Parathyroid adenoma (tissue), 2 donors: ENCODE data around the gene AKT2.

Experiments
- H2AFZ ChIP-seq: fragments of 300-600 bp; sonication (generic); one replicate; pipeline ENCODE4 v1.7.0; 2017; ENCODE audit warnings: antibody characterized with exemption, mild to moderate bottlenecking
- H3K27ac ChIP-seq: fragments of 300-600 bp; sonication (generic); one replicate; pipeline ENCODE4 v1.7.0; 2017
- H3K27me3 ChIP-seq: fragments of 300-600 bp; sonication (generic); one replicate; pipeline ENCODE4 v1.7.0; 2017; ENCODE audit warnings: low read length; ENCODE audit not compliant: control insufficient read depth, insufficient read depth
- H3K36me3 ChIP-seq: fragments of 300-600 bp; sonication (generic); one replicate; pipeline ENCODE4 v1.7.0; 2017; ENCODE audit warnings: low read length; ENCODE audit not compliant: control insufficient read depth, insufficient read depth
- H3K4me1 ChIP-seq: fragments of 300-600 bp; sonication (generic); one replicate; pipeline ENCODE4 v1.7.0; 2017; ENCODE audit warnings: control low read depth
- H3K4me2 ChIP-seq: fragments of 300-600 bp; sonication (generic); one replicate; pipeline ENCODE4 v1.7.0; 2017; ENCODE audit warnings: low read length
- H3K4me3 ChIP-seq: fragments of 300-600 bp; sonication (generic); one replicate; pipeline ENCODE4 v1.7.0; 2017; ENCODE audit warnings: low read depth, low read length
- H3K79me2 ChIP-seq: fragments of 300-600 bp; sonication (generic); one replicate; pipeline ENCODE4 v1.7.0; 2017; ENCODE audit warnings: control low read depth
- H3K9ac ChIP-seq: fragments of 300-600 bp; sonication (generic); one replicate; pipeline ENCODE4 v1.7.0; 2017; ENCODE audit warnings: mild to moderate bottlenecking
- H3K9me3 ChIP-seq: fragments of 300-600 bp; sonication (generic); one replicate; pipeline ENCODE4 v1.7.0; 2017; ENCODE audit warnings: low read length; ENCODE audit not compliant: control insufficient read depth
- TF ChIP-seq, protein P1 (sequence below): fragments of 300-600 bp; sonication (generic); IDR thresholded peaks from one replicate; pipeline ENCODE4 v1.7.0; 2017; ENCODE audit warnings: antibody characterized with exemption, mild to moderate bottlenecking
- donor health status: primary hyperparathyroidism.

The AKT2 gene

DNA sequence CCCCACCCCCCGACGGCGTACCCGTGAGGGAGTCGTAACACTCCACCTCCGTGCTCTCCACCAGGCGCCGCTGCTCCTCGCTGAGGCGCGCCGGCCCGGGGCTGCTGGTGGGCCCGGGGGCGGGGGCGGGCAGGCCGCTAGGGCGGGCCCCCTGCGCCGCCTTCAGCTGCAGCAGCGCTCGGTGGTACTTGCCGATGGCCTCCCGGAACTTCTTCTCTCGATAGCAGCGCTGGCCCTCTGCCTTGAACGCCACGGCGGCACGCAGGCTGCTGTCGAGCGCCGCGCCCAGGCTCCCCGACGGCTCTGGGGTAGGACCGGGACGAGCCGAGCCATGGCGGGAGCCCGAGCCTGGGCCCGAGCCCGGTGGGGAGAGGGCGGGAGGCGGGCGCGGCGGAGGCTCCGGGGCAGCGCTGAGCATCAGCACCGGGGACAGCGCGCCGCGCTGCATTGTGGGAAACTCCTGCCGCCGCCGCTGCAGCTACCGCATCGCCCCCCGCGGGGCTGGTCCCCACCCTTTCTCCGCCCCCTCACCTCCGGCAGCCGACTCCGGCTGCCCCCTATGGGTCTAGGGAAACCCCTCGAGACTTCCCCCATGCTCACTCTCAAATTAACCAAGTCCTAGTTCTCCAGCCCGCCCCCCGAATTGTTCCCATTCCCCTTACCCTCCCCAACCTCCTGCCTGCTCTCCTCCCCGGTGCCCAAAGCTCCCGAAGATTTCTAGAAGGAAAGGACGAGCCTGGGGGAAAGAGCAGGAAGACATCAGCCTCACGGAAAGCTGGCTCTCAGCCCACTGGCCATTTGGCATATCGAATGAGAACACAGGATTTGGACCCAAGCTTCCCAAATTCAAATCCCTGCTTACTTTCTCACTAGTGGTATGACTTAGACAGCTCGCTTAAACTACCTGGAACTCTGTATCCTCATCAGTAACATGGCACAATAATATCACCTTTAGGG, 66.9 kb downstream of the AKT2 start, which contains the start of gene TTC9B:
Gene TTC9B (minus strand): TSS at position 451 of the 957 bp plus-strand sequence. CDS start 3 bp downstream, at position 448.
- H3K79me2 ChIP-seq: no peaks in the 10 kb centered on the region
- peak within 1 kb of the TSS; percentile 29 for H3K27ac ChIP-seq
- H3K4me2 ChIP-seq: peak within 1 kb of the TSS; percentile 65
- H3K9me3 ChIP-seq: no peaks in the 10 kb centered on the region
- no peak within 1 kb of the TSS for H3K9ac ChIP-seq
- no peaks in the 10 kb centered on the region for H3K36me3 ChIP-seq
- peak within 1 kb of the TSS; percentile 26 for H3K4me3 ChIP-seq
- H3K4me1 ChIP-seq: peaks cover 4% of the 10 kb centered on the region
- H2AFZ ChIP-seq: peak within 1 kb of the TSS; percentile 86
- H3K27me3 ChIP-seq: no peaks in the 10 kb centered on the region
- TF ChIP-seq, protein P1, sequence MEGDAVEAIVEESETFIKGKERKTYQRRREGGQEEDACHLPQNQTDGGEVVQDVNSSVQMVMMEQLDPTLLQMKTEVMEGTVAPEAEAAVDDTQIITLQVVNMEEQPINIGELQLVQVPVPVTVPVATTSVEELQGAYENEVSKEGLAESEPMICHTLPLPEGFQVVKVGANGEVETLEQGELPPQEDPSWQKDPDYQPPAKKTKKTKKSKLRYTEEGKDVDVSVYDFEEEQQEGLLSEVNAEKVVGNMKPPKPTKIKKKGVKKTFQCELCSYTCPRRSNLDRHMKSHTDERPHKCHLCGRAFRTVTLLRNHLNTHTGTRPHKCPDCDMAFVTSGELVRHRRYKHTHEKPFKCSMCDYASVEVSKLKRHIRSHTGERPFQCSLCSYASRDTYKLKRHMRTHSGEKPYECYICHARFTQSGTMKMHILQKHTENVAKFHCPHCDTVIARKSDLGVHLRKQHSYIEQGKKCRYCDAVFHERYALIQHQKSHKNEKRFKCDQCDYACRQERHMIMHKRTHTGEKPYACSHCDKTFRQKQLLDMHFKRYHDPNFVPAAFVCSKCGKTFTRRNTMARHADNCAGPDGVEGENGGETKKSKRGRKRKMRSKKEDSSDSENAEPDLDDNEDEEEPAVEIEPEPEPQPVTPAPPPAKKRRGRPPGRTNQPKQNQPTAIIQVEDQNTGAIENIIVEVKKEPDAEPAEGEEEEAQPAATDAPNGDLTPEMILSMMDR: no peak

DNA sequence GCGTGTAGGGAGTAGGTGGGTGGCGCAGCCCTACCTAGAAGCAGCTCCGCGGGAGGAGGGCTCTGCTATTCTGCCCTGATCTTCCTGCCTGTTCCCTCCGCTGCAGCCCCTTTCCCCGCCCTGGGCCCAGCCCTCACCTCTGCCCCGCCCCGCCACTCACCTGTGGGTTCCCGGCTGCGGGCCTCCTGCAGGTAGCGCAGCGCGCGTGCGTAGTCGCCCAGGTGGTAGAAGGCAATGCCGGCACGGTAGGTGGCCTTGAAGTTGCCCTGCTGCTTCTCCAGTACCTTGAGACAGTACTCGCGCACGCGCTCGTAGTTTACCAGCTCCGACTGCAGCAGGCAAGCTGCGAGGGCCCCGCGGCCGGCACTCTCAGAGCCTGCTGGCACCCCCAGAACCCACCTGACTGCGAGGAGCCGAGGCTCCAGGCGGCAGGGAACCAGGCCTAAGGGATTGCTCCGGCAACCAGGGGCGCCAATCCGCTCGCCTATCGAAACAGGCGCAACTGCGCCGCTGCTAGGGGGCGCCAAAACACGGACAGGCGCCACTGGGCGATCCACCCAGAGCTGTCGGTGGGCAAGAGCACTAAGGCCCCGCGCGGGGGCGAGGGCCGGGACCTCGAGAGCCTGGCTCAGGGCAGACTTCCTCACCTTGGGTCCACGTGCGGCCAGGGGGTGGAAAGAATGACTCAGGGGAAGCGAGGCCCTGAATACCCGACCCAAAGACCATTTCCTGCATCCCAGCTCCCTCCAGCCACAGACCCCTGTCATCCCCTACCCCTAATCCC, 67.9 kb downstream of the AKT2 start:
- H3K9me3 ChIP-seq: no peaks in the 10 kb centered on the region
- TF ChIP-seq, protein P1: peak; percentile 56
- H3K4me1 ChIP-seq: peaks cover 4% of the 10 kb centered on the region
- peak overlapping the region; percentile 86 for H2AFZ ChIP-seq
- H3K27ac ChIP-seq: peak overlapping the region; percentile 29
- H3K79me2 ChIP-seq: no peaks in the 10 kb centered on the region
- H3K36me3 ChIP-seq: no peaks in the 10 kb centered on the region
- H3K4me2 ChIP-seq: peak overlapping the region; percentile 65
- peak overlapping the region; percentile 26 for H3K4me3 ChIP-seq
- H3K9ac ChIP-seq: no peak overlapping the region
- no peaks in the 10 kb centered on the region for H3K27me3 ChIP-seq

DNA sequence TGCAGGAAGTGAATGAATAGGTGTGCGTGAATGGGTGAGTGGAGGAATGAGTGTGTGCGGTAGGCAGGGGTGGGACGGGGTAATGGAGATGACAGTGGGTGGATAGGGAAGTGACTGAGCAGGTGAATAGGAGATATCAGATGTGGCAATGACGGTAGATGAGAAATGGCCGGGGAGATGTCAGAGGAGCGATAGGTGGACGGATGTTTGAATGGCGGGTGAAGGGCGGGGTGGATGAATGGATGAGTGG, 68.4 kb downstream of the AKT2 start:
- no peak overlapping the region for H3K9ac ChIP-seq

DNA sequence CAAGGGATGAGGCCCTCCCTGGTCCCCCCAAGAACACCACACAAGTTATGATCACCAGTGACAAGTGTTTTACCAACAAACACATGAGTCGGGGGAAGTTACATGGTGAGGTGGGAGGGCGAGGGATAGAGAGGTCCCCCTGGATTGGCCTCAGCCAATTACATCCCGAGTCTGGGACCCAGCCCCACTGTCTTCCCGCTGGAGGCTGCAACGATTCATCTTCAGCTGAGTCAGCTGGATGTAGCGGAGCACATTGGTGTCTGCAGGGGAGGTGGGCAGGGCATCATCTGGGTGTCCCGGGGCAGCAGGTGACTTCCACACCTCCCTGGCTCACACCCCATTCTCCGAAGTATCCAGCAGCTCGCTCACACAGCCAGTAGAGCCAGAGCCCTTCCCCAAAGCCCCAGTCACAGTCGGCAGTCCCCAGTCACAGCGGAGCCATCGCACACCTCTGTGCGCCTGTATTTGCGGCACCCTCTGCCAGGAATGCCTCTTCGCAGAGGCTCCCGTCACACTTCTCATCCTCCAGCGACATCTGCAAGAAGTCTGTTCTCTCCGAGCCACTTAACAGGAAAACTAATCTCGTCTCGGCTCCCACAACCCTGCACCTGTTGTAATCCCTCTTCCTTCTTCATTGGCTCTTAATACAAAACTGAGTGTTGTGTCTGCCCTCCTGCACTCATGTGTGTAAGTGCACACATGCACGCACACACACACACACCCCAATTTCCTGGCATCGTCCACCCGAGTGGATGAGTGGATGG, 69.0 kb downstream of the AKT2 start:
- H3K9ac ChIP-seq: no peak overlapping the region
- H3K79me2 ChIP-seq: no peaks in the 10 kb centered on the region
- H2AFZ ChIP-seq: peak overlapping the region; percentile 86
- TF ChIP-seq, protein P1: no peak
- H3K4me1 ChIP-seq: peaks cover 4% of the 10 kb centered on the region
- no peak overlapping the region for H3K27ac ChIP-seq
- H3K27me3 ChIP-seq: no peaks in the 10 kb centered on the region
- H3K4me3 ChIP-seq: no peak overlapping the region
- peak overlapping the region; percentile 47 for H3K4me2 ChIP-seq
- H3K9me3 ChIP-seq: no peaks in the 10 kb centered on the region
- H3K36me3 ChIP-seq: no peaks in the 10 kb centered on the region

More for the DNA sequence above, 68.4 kb downstream of the AKT2 start:
- Histone ChIP-seq H3K36me3 (no peaks in the 10 kb centered on the region), H3K4me1 (peaks cover 4% of the 10 kb centered on the region), H3K4me2 (peak overlapping the region; percentile 65), H3K27ac (no peak overlapping the region), H2AFZ (peak overlapping the region; percentile 86), H3K27me3 (no peaks in the 10 kb centered on the region), H3K79me2 (no peaks in the 10 kb centered on the region), H3K9me3 (no peaks in the 10 kb centered on the region), H3K4me3 (no peak overlapping the region)
- TF ChIP-seq, protein P1: no peak
